ENCODE data around the gene LRP8.

The LRP8 gene

DNA sequence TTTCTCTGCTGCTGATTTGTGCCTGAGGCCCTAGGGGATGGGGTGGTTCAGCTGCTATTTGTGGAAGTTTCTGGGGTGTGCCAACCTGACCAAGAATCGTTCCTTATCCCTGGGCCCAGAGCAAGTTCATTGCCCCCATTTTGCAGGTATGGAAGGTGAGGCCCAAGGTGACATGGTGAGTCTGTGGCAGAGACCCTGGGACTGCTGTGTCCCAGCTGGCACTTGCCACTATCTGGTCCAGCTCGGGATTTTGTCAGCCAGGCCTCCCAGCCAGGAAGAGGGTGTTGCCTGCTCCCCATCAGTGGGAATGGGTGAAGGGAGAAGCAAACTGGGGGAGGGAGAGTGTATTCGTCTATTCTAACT is 18.9 kb upstream of the LRP8 start:
- Histone ChIP-seq H3K36me3 (ENCODE audit: insufficient read depth) (no peaks in the 10 kb centered on the region), H3K4me3 (IDR thresholded peaks at IDR 0.05; ENCODE audit: insufficient read depth, low read depth, low read length) (no peak overlapping the region), H3K4me1 (ENCODE audit: low read depth, poor library complexity, severe bottlenecking) (no peaks in the 10 kb centered on the region), H3K27ac (no peak overlapping the region), H3K4me2 (no peak overlapping the region), H4K20me1 (ENCODE audit: insufficient read depth) (no peaks in the 10 kb centered on the region), H3K27me3 (ENCODE audit: insufficient read depth, low read depth) (no peaks in the 10 kb centered on the region), H2AFZ (ENCODE audit: low read depth) (no peak overlapping the region), H3K79me2 (ENCODE audit: insufficient read depth, low read depth) (no peaks in the 10 kb centered on the region), H3K9ac (no peak overlapping the region)
- no peak for TF ChIP-seq CTCF (conservative IDR thresholded peaks at IDR 0.05; ENCODE audit: low read depth, low read length)

DNA sequence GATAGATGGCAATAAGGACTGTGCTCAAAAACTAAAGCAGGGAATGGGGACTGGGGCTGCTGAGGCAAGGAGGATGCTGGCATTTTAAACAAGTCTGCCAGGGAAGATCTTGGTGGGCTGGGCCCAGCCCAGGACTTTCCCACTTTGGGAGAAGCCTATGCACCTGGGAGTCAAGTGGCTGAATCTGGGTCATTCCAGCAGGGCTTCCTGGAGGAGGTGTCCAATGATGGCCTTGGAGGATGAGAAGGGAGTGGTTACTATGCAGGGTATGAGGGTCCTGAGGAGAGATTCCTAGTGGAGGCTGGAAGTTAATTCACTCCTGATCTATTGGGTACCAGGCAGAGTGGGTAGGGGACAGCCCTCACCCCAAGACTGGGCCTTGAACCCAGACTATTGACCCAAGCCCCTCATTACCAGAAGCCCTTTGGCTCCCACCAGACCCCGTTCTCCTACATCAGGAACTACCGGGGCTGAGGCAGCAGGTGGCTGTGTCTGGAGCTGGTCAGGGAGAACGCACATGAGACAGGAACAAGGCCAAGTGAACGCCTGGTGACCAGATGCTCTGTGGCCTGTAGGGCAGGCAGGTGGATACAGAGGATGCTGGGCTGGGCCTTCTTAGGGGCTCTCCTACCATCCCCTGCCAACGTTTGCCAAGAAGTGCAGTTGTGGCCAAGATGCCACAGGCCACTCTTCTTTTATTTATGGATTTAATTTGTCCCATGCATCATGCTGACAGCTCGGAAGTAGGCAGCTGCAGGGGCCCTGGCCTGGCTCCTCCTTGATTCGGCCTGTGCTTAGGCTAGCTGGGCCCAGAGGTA is 18.3 kb upstream of the LRP8 start:
- no peaks in the 10 kb centered on the region for H3K4me1 ChIP-seq (ENCODE audit: low read depth, poor library complexity, severe bottlenecking)
- no peak overlapping the region for H3K9ac ChIP-seq
- H3K4me2 ChIP-seq = no peak overlapping the region
- H3K79me2 ChIP-seq (ENCODE audit: insufficient read depth, low read depth) = no peaks in the 10 kb centered on the region
- H3K4me3 ChIP-seq (IDR thresholded peaks at IDR 0.05; ENCODE audit: insufficient read depth, low read depth, low read length) = no peak overlapping the region
- H4K20me1 ChIP-seq (ENCODE audit: insufficient read depth) = no peaks in the 10 kb centered on the region
- TF ChIP-seq CTCF (conservative IDR thresholded peaks at IDR 0.05; ENCODE audit: low read depth, low read length) = no peak
- no peaks in the 10 kb centered on the region for H3K27me3 ChIP-seq (ENCODE audit: insufficient read depth, low read depth)
- no peaks in the 10 kb centered on the region for H3K36me3 ChIP-seq (ENCODE audit: insufficient read depth)
- H2AFZ ChIP-seq (ENCODE audit: low read depth) = no peak overlapping the region
- no peak overlapping the region for H3K27ac ChIP-seq

DNA sequence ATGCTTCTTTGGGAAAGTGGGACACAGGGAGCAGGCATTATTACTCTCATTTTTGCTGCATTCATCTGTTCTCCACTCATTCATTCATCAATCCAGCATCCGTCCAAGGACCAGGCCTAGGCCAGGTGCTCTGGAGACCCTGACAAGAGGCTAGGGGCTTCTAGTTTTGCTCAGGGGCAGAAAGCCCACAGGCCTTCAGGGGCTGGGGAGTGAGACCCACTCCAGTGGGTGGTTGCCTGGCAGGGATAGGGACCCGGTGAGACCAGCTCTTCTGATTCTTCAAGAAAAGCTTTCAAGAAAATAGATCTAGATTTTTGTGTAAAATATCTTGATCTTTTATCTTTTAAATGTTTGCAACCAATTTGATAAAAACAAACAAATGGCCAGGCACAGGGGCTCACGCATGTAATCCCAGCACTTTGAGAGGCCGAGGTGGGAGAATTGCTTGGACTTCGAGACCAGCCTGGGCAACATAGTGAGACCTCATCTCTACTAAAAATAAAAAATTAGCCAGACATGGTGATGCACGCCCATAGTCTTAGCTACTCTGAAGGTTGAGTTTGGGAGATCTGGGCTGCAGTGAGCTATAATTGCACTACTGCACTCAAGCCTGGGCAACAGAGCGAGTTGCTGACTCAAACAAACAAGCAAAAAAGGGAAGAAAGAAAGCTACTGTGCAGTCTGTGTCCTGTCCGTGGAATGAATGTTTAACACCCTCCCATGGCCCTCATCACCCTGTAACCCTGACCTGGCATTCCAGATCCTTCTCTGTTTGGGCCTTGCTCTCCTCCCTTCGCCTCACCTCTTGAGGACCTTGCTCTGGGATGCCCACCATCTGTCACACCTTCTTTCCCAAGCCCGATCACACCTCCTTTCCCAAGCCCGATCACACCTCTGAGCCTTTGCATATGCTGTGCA is 17.3 kb upstream of the LRP8 start:
- Histone ChIP-seq H3K4me2 (no peak overlapping the region), H2AFZ (ENCODE audit: low read depth) (no peak overlapping the region), H3K27ac (no peak overlapping the region), H3K4me1 (ENCODE audit: low read depth, poor library complexity, severe bottlenecking) (no peaks in the 10 kb centered on the region), H3K27me3 (ENCODE audit: insufficient read depth, low read depth) (no peaks in the 10 kb centered on the region), H4K20me1 (ENCODE audit: insufficient read depth) (no peaks in the 10 kb centered on the region), H3K36me3 (ENCODE audit: insufficient read depth) (no peaks in the 10 kb centered on the region), H3K79me2 (ENCODE audit: insufficient read depth, low read depth) (no peaks in the 10 kb centered on the region), H3K4me3 (IDR thresholded peaks at IDR 0.05; ENCODE audit: insufficient read depth, low read depth, low read length) (no peak overlapping the region), H3K9ac (no peak overlapping the region)
- no peak for TF ChIP-seq CTCF (conservative IDR thresholded peaks at IDR 0.05; ENCODE audit: low read depth, low read length)

DNA sequence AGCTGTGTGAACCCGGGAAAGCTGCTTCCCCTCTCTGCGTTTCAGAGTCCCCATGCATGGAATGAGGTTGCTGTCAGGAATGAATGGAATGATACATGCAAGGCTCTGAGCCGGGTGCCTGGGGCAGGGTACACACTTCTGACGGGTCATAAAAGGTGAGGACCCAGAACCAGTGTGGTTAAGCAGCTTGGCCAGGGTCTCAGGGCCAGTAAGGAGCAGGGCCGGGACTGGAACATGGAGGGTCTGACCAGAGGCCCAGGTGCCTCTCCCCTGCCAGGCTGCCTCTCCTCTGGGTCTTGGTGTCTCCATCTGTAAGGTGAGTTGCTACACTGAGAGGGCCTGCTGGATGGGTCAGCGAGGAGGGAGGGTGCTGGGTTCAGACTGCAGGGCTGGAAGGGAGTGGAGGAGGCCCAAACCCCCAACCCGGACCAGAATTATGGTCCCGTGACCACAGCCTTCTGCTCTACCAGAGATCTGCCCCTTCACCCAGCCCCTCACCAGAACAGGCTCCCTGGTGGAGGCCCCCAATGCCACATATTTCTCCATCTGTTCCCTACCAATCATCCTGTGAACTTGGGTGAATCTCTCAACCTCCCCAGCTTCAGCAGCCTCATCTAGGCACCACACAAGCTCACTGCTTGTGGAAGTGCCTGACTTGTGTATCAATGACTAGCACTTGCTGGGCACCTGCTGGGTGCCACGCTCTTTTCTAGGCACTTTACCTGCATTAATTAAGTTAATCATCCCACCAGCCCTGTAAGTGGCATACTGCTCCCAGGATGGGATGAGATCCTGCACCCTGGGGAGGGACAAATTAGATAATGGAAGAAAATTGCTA is 16.2 kb upstream of the LRP8 start:
- Histone ChIP-seq H3K4me3 (IDR thresholded peaks at IDR 0.05; ENCODE audit: insufficient read depth, low read depth, low read length) (no peak overlapping the region), H3K9ac (no peak overlapping the region), H3K36me3 (ENCODE audit: insufficient read depth) (no peaks in the 10 kb centered on the region), H3K27ac (no peak overlapping the region), H3K79me2 (ENCODE audit: insufficient read depth, low read depth) (no peaks in the 10 kb centered on the region), H3K4me1 (ENCODE audit: low read depth, poor library complexity, severe bottlenecking) (no peaks in the 10 kb centered on the region), H3K4me2 (no peak overlapping the region), H2AFZ (ENCODE audit: low read depth) (no peak overlapping the region), H3K27me3 (ENCODE audit: insufficient read depth, low read depth) (no peaks in the 10 kb centered on the region), H4K20me1 (ENCODE audit: insufficient read depth) (no peaks in the 10 kb centered on the region)
- no peak for TF ChIP-seq CTCF (conservative IDR thresholded peaks at IDR 0.05; ENCODE audit: low read depth, low read length)

Measured in KMS-11 (cell line).